Measurements from ENCODE around the gene ABCA4. TPM values are rescaled to one million over a fixed set of nuclear protein-coding genes. Genes with fewer than 3 reads are reported as not detected.

Gene ABCA4
- total RNA-seq, 1 experiment from 2014 or later: 0.09 TPM

DNA sequence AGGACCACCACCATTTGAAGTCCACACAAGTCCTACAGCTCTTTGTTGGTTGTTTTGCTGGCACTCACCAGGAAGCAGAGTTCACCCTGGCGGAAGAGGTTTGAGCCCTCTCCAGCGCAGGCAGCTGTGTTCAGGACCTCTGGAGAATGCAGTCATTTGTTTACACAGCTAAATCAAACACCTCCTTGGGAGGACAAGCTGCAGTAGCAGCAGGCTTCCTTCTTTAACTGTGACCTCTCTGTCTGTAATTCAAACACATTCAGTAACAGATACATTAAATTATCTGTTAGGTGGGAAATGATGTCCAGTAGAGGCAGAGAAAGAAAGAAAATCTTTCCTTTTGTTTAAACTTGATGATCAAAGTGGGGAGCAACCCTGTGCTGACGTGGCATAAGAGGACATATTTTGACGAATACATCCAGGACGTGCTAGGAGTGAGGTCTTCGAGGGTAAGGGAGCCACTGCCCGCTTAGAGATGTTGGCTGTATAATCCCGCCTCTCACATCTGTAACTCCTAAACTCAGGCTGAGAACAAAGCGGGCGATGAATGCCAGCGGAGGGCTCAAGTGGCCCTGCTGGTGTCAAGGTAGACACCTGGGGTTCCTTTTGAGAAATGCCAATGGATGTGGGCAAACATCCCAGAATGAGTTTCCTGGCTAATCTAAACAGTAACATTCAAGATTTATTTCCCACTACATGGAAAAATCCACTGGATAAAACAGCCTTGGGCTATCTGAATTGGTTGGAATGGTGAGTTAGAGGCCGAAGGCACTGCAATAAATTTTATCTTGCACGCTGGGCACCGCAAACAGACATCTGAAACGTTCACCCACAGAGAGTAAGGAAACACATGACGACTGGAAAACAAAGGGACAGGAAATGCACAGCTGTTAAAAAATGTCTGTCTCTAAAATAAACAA, 51.7 kb downstream of the ABCA4 start:
- TF ChIP-seq, protein P1, sequence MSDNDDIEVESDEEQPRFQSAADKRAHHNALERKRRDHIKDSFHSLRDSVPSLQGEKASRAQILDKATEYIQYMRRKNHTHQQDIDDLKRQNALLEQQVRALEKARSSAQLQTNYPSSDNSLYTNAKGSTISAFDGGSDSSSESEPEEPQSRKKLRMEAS (CRISPR knock-in tag; IDR thresholded peaks at IDR 0.05): 0 out of 2 replicates have a peak, but pooled peaks have one; percentile 13
- TF ChIP-seq FOXK1 (CRISPR knock-in tag; IDR thresholded peaks at IDR 0.05): no peak
- H3K27ac Mint-ChIP-seq: no peak overlapping the region
- peaks cover 11% of the 10 kb centered on the region for H3K4me1 Mint-ChIP-seq
- DNase-seq (ENCODE audit: low spot score) (peak; percentile 29), ATAC-seq (peak; percentile 68)
- no peak overlapping the region for H3K4me3 Mint-ChIP-seq
- H3K9me3 Mint-ChIP-seq: no peaks in the 10 kb centered on the region
- ChIA-PET POLR2A (no interaction called here), CTCF (interaction anchor here (1.0 to 1.4 kb wide), 2 partner anchors 8 to 266 kb away, joined by 3 to 7 read pairs; no protein-coding TSS in a partner anchor)
- H3K36me3 Mint-ChIP-seq: no peaks in the 10 kb centered on the region
- peaks cover 98% of the 10 kb centered on the region for H3K27me3 Mint-ChIP-seq (ENCODE audit: low read depth)

DNA sequence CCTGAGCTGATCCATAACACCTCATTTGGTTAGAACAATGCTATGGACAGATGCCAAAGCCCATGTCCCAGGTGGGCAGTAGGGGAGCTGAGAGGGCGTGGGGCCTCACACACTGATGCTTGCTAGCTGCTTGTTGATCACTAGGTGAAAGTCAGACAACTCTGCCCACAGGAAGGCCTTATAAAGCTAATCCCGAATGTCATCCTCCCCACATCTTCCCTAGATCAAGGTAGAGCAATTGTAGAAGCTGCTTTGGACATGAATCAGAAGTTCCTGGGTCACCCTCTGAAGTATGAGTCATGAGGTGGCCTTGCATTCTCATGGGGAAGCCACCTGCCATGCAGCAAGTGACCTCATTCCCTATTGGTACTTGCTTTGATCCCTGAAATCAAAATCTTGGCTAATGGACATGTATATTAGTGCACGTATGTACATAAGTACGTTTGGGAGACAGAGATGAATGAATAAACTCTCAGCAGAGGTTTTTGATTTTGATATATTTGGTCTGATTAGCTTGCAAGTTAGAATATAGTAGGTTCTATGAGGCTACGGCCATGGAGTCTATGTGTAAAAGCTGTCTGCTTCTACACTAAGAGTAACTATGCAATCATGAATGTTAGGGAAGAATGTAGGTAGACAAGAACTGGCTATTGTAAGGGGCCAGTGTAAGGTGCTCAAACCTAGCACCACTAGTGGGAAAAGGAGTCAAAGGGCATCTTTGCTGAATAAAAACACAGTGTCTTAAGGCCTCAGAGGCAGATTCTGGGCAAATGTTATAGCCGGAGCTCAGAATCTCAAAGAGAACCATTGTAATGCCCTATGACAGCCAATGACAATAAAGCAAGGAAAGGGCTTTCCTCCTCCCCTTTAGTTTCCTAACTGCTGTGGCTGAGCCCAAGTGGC, 52.6 kb downstream of the ABCA4 start:
- Mint-ChIP-seq H3K4me1 (peaks cover 16% of the 10 kb centered on the region), H3K4me3 (no peak overlapping the region), H3K27ac (no peak overlapping the region), H3K9me3 (no peaks in the 10 kb centered on the region), H3K27me3 (ENCODE audit: low read depth) (peaks cover 99% of the 10 kb centered on the region), H3K36me3 (no peaks in the 10 kb centered on the region)
- POLR2A ChIA-PET: no interaction called here
- TF ChIP-seq, protein P2, sequence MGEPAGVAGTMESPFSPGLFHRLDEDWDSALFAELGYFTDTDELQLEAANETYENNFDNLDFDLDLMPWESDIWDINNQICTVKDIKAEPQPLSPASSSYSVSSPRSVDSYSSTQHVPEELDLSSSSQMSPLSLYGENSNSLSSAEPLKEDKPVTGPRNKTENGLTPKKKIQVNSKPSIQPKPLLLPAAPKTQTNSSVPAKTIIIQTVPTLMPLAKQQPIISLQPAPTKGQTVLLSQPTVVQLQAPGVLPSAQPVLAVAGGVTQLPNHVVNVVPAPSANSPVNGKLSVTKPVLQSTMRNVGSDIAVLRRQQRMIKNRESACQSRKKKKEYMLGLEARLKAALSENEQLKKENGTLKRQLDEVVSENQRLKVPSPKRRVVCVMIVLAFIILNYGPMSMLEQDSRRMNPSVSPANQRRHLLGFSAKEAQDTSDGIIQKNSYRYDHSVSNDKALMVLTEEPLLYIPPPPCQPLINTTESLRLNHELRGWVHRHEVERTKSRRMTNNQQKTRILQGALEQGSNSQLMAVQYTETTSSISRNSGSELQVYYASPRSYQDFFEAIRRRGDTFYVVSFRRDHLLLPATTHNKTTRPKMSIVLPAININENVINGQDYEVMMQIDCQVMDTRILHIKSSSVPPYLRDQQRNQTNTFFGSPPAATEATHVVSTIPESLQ (CRISPR knock-in tag; IDR thresholded peaks at IDR 0.05): no peak
- peak; percentile 33; the same call in 1 of the 2 replicates for TF ChIP-seq GABPB1 (CRISPR knock-in tag; IDR thresholded peaks at IDR 0.05)
- CTCF ChIA-PET: interaction anchor here (1.0 kb wide), 1 partner anchor 267 kb away, joined by 3 read pairs; no protein-coding TSS in a partner anchor
- ATAC-seq (no peak; the same call in 1 of the 2 replicates), DNase-seq (ENCODE audit: low spot score) (no peak)

DNA sequence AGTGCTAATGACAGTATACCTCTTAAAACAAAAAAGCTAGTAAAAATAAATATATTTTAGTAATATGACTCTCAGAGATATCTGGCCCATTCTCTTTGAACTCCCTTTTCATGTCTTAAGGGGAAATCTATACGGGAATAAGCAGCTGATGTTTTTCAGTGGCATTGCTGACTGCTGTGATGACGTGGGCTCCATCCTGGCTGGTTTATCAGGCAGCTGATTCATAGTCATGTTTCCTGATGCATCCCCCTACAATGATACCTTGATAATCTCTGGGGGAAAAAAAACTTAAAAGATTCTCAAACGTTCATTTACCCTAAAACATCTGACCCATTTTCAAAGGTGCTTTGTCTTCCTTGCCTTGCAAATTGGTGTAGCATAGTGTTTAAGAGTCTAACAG, 53.8 kb downstream of the ABCA4 start:
- POLR2A ChIA-PET: no interaction called here
- CTCF ChIA-PET: no interaction called here
- DNase-seq (ENCODE audit: low spot score): no peak

DNA sequence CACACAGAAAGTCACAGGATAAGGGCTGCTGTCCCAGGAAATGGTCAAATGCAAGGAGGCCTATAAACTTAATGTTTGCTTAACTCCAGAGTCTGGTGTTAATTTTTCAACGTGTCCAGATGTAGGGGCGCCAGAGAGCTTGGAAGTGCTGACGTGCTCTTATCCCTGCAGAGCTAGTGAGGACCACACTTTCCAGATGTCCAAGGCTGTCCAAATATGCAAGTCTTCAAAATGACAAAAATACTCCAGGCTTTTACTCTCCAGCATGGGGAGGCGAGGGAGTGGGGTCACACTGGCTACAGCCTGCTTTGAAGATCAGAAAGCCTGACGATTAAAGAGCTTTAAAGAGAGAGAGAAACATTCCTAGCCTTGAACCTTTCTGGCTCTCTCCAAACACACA, 57.6 kb downstream of the ABCA4 start:
- Mint-ChIP-seq H3K4me3 (no peak overlapping the region), H3K4me1 (peaks cover 17% of the 10 kb centered on the region), H3K36me3 (no peaks in the 10 kb centered on the region), H3K27ac (no peak overlapping the region), H3K9me3 (no peaks in the 10 kb centered on the region), H3K27me3 (ENCODE audit: low read depth) (peaks cover 50% of the 10 kb centered on the region)
- peak; percentile 27 for ATAC-seq
- DNase-seq (ENCODE audit: low spot score): no peak
- CTCF ChIA-PET: interaction anchor here (0.6 to 9.0 kb wide), 35 partner anchors 8 to 400 kb away, joined by 3 to 190 read pairs (median 4); partner anchors contain the start of gene ARHGAP29
- POLR2A ChIA-PET: no interaction called here
- TF ChIP-seq CREM (CRISPR knock-in tag; IDR thresholded peaks at IDR 0.05) (no peak), ZNF138 (CRISPR knock-in tag; conservative IDR thresholded peaks at IDR 0.05) (no peak), ETV6 (CRISPR knock-in tag; IDR thresholded peaks at IDR 0.05) (no peak), NFYB (CRISPR knock-in tag; conservative IDR thresholded peaks at IDR 0.05; ENCODE audit: low read depth) (no peak), TP53 (CRISPR knock-in tag; IDR thresholded peaks at IDR 0.05) (no peak)
- TF ChIP-seq, protein P1 (CRISPR knock-in tag; IDR thresholded peaks at IDR 0.05): no peak
- TF ChIP-seq, protein P3, sequence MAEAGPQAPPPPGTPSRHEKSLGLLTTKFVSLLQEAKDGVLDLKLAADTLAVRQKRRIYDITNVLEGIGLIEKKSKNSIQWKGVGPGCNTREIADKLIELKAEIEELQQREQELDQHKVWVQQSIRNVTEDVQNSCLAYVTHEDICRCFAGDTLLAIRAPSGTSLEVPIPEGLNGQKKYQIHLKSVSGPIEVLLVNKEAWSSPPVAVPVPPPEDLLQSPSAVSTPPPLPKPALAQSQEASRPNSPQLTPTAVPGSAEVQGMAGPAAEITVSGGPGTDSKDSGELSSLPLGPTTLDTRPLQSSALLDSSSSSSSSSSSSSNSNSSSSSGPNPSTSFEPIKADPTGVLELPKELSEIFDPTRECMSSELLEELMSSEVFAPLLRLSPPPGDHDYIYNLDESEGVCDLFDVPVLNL (CRISPR knock-in tag; IDR thresholded peaks at IDR 0.05; ENCODE audit: borderline replicate concordance, low read depth): no peak

More for the DNA sequence above, 53.8 kb downstream of the ABCA4 start:
- ATAC-seq: no peak
- no peak for TF ChIP-seq CBFB (CRISPR knock-in tag; IDR thresholded peaks at IDR 0.05; ENCODE audit: low read depth)
- TF ChIP-seq, protein P4, sequence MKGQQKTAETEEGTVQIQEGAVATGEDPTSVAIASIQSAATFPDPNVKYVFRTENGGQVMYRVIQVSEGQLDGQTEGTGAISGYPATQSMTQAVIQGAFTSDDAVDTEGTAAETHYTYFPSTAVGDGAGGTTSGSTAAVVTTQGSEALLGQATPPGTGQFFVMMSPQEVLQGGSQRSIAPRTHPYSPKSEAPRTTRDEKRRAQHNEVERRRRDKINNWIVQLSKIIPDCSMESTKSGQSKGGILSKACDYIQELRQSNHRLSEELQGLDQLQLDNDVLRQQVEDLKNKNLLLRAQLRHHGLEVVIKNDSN (CRISPR knock-in tag; IDR thresholded peaks at IDR 0.05): no peak
- TF ChIP-seq NFYB (CRISPR knock-in tag; conservative IDR thresholded peaks at IDR 0.05; ENCODE audit: low read depth): no peak
- TF ChIP-seq ZNF317 (CRISPR knock-in tag; IDR thresholded peaks at IDR 0.05; ENCODE audit: borderline replicate concordance, low read depth): no peak
- no peak for TF ChIP-seq GTF2I (CRISPR knock-in tag; conservative IDR thresholded peaks at IDR 0.05)
- TF ChIP-seq FOXJ3 (CRISPR knock-in tag; IDR thresholded peaks at IDR 0.05; ENCODE audit: borderline replicate concordance): no peak
- TF ChIP-seq, protein P5, sequence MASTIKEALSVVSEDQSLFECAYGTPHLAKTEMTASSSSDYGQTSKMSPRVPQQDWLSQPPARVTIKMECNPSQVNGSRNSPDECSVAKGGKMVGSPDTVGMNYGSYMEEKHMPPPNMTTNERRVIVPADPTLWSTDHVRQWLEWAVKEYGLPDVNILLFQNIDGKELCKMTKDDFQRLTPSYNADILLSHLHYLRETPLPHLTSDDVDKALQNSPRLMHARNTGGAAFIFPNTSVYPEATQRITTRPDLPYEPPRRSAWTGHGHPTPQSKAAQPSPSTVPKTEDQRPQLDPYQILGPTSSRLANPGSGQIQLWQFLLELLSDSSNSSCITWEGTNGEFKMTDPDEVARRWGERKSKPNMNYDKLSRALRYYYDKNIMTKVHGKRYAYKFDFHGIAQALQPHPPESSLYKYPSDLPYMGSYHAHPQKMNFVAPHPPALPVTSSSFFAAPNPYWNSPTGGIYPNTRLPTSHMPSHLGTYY (CRISPR knock-in tag; IDR thresholded peaks at IDR 0.05): no peak
- no peak for TF ChIP-seq IRF2 (CRISPR knock-in tag; IDR thresholded peaks at IDR 0.05; ENCODE audit: borderline replicate concordance, low read depth)
- no peak for TF ChIP-seq ATF1 (CRISPR knock-in tag; IDR thresholded peaks at IDR 0.05)
- no peak for TF ChIP-seq ZNF263 (CRISPR knock-in tag; IDR thresholded peaks at IDR 0.05; ENCODE audit: low read depth)
- Mint-ChIP-seq H3K27me3 (ENCODE audit: low read depth) (peaks cover 88% of the 10 kb centered on the region), H3K36me3 (no peaks in the 10 kb centered on the region), H3K4me3 (no peak overlapping the region), H3K9me3 (no peaks in the 10 kb centered on the region), H3K4me1 (peaks cover 16% of the 10 kb centered on the region), H3K27ac (no peak overlapping the region)

All from WTC11 (cell line).